SK-N-SH (cell line): ENCODE results near the gene LRP6. TPM values are rescaled to one million over a fixed set of nuclear protein-coding genes. Genes with fewer than 3 reads are reported as not detected.

ENCODE experiments used
- CTCF ChIA-PET: fragments of 300-600, 350-600 bp; formaldehyde crosslinking; extraction: SDS; loops from one replicate; lab custom pipeline; 2021; lab: Yijun Ruan, JAX
- POLR2A ChIA-PET: fragments of 350-600 bp; sonication (Branson Sonifier 250); formaldehyde crosslinking; extraction: SDS; loops from one replicate; lab custom pipeline; 2020; ENCODE audit warnings: antibody characterized with exemption, inconsistent platforms; lab: Yijun Ruan, JAX
- DNase-seq: peaks from one replicate; pipeline ENCODE4 v3.0.0; 2012
- H2AFZ ChIP-seq: fragments of 200-600 bp; sonication (generic); 2 replicates; pipeline ENCODE4 v1.8.1; 2016; ENCODE audit warnings: antibody characterized with exemption, mild to moderate bottlenecking, low read depth
- H3F3A ChIP-seq: fragments of 200-600 bp; sonication (generic); replicated peaks from 2 replicates; pipeline ENCODE3; 2016; ENCODE audit warnings: antibody characterized with exemption, mild to moderate bottlenecking; ENCODE audit not compliant: insufficient read depth
- H3K27ac ChIP-seq, 2 experiments: fragments of 200-500 bp in 1 of 2; fragments of 200-600 bp in 1 of 2; sonication (Bioruptor generic) in 1 of 2; sonication (generic), shearing (Covaris generic) in 1 of 2; 2 replicates each; pipeline versions ENCODE4 v1.5.1 to v1.6.1; 2014 to 2016; ENCODE audit warnings: low read depth in 2 of 2, inconsistent platforms in 1 of 2, low read length in 1 of 2, mild to moderate bottlenecking in 1 of 2, mixed read lengths in 1 of 2
- H3K27me3 ChIP-seq: fragments of 200-600 bp; sonication (generic), shearing (Covaris generic); 2 replicates; pipeline ENCODE4 v1.6.1; 2016; ENCODE audit warnings: mixed run types; ENCODE audit not compliant: insufficient read depth
- H3K36me3 ChIP-seq, 2 experiments: fragments of 200-500 bp in 1 of 2; fragments of 200-600 bp in 1 of 2; sonication (Bioruptor generic) in 1 of 2; sonication (generic) in 1 of 2; replicated peaks in 1 of 2; 2 replicates each; pipeline versions ENCODE3 to v1.5.1; 2014 to 2016; ENCODE audit warnings: low read length in 1 of 2, mild to moderate bottlenecking in 1 of 2; ENCODE audit not compliant: insufficient read depth in 2 of 2, control insufficient read depth in 1 of 2
- H3K4me1 ChIP-seq, 2 experiments: fragments of 200-500 bp in 1 of 2; fragments of 200-600 bp in 1 of 2; sonication (Bioruptor generic) in 1 of 2; sonication (generic), shearing (Covaris generic) in 1 of 2; 2 replicates each; pipeline versions ENCODE4 v1.5.1 to v1.6.1; 2014 to 2016; ENCODE audit warnings: low read depth in 1 of 2, low read length in 1 of 2, mixed run types in 1 of 2; ENCODE audit not compliant: insufficient read depth in 2 of 2, control insufficient read depth in 1 of 2
- H3K4me2 ChIP-seq: fragments of 200-600 bp; sonication (generic), shearing (Covaris generic); 2 replicates; pipeline ENCODE4 v1.6.1; 2017; ENCODE audit warnings: mixed run types
- H3K4me3 ChIP-seq, 2 experiments: fragments of 200-500 bp in 1 of 2; fragments of 200-600 bp in 1 of 2; sonication (Bioruptor generic) in 1 of 2; sonication (generic), shearing (Covaris generic) in 1 of 2; 2 replicates each; pipeline versions ENCODE4 v1.5.1 to v1.8.1; 2014 to 2016; ENCODE audit warnings: low read depth in 2 of 2, inconsistent platforms in 1 of 2, low read length in 1 of 2, mild to moderate bottlenecking in 1 of 2, mixed read lengths in 1 of 2, moderate library complexity in 1 of 2
- H3K79me2 ChIP-seq: fragments of 200-600 bp; sonication (generic); 2 replicates; pipeline ENCODE4 v1.8.1; 2017; ENCODE audit warnings: mild to moderate bottlenecking; ENCODE audit not compliant: insufficient read depth
- H3K9ac ChIP-seq: fragments of 200-600 bp; sonication (generic); 2 replicates; pipeline ENCODE4 v1.6.1; 2017; ENCODE audit warnings: mixed run types
- H3K9me2 ChIP-seq: fragments of 200-600 bp; sonication (generic); 2 replicates; pipeline ENCODE4 v1.6.1; 2017; ENCODE audit warnings: mixed run types
- H3K9me3 ChIP-seq: fragments of 200-600 bp; sonication (generic); 2 replicates; pipeline ENCODE4 v1.6.1; 2017; ENCODE audit warnings: mixed run types, mild to moderate bottlenecking, moderate library complexity
- H4K20me1 ChIP-seq: fragments of 200-600 bp; sonication (generic); 2 replicates; pipeline ENCODE4 v1.6.1; 2017; ENCODE audit warnings: mild to moderate bottlenecking, mixed run types; ENCODE audit not compliant: insufficient read depth
- CHD2 ChIP-seq: fragments of 150-350 bp; IDR thresholded peaks from 2 replicates; pipeline ENCODE4 v1.6.1; 2018; ENCODE audit warnings: low read length; ENCODE audit not compliant: partially characterized antibody
- EZH2phosphoT487 ChIP-seq: fragments of 200-600 bp; sonication (generic); IDR thresholded peaks from 2 replicates; pipeline ENCODE4 v1.6.1; 2017; ENCODE audit warnings: low read depth, mixed run types, mild to moderate bottlenecking, antibody characterized with exemption, moderate library complexity, borderline replicate concordance
- FOXM1 ChIP-seq: IDR thresholded peaks from 2 replicates; pipeline ENCODE4 v1.4.0; 2012; ENCODE audit warnings: low read depth, mild to moderate bottlenecking
- GABPA ChIP-seq: IDR thresholded peaks from 2 replicates; pipeline ENCODE4 v1.4.0; 2012; ENCODE audit warnings: low read depth, mild to moderate bottlenecking
- IRF3 ChIP-seq: fragments of 150-350 bp; IDR thresholded peaks from 2 replicates; pipeline ENCODE4 v1.6.1; 2016; ENCODE audit warnings: mild to moderate bottlenecking, low read depth, low read length
- JUND ChIP-seq: IDR thresholded peaks from 2 replicates; pipeline ENCODE4 v1.4.0; 2012
- MXI1 ChIP-seq: IDR thresholded peaks from 2 replicates; pipeline ENCODE4 v1.6.1; 2012; ENCODE audit warnings: mild to moderate bottlenecking, low read depth, low read length, improper control_type of control experiment
- POLR2AphosphoS5 ChIP-seq: IDR thresholded peaks from 2 replicates; pipeline ENCODE4 v1.6.1; 2012; ENCODE audit warnings: low read depth, low read length
- RCOR1 ChIP-seq: fragments of 150-350 bp; IDR thresholded peaks from 2 replicates; pipeline ENCODE4 v1.6.1; 2017; ENCODE audit warnings: antibody characterized with exemption, low read length
- RFX5 ChIP-seq: IDR thresholded peaks from 2 replicates; pipeline ENCODE4 v1.6.1; 2012; ENCODE audit warnings: mild to moderate bottlenecking, improper control_type of control experiment, low read length
- SMC3 ChIP-seq: IDR thresholded peaks from 2 replicates; pipeline ENCODE4 v1.6.1; 2012; ENCODE audit warnings: low read depth, low read length, improper control_type of control experiment
- TAF1 ChIP-seq: IDR thresholded peaks from 2 replicates; pipeline ENCODE4 v1.6.1; 2012; ENCODE audit warnings: low read depth, mild to moderate bottlenecking, low read length, moderate library complexity, borderline replicate concordance
- TEAD4 ChIP-seq: IDR thresholded peaks from 2 replicates; pipeline ENCODE4 v1.4.0; 2012; ENCODE audit warnings: mild to moderate bottlenecking, borderline replicate concordance; ENCODE audit not compliant: insufficient read depth
- USF2 ChIP-seq: fragments of 150-350 bp; IDR thresholded peaks from 2 replicates; pipeline ENCODE4 v1.6.1; 2017; ENCODE audit warnings: antibody characterized with exemption, low read length, low read depth, borderline replicate concordance
- ZBTB33 ChIP-seq: IDR thresholded peaks from 2 replicates; pipeline ENCODE4 v1.4.0; 2012; ENCODE audit warnings: low read depth, borderline replicate concordance
- WGBS: methylation state at CpG from one replicate; pipeline ENCODE4 v1.1.6; 2017; ENCODE audit warnings: low lambda C conversion rate; 5-methylcytosine and 5-hydroxymethylcytosine counted together
- polyA plus RNA-seq, 3 experiments: library from polyadenylated mRNA; depleted of rRNA; stranded (reverse); fragments of >200 nt; gene quantifications; 2 replicates each; pipeline ENCODE4 v1.2.3, GENCODE V29; 2012

The LRP6 gene
- polyA plus RNA-seq, 1 of the 3 experiments (the other 2 are of a cell fraction) = 13.7 TPM

- Histone ChIP-seq H3K9ac (no peak overlapping the region), H3K9me2 (no peaks in the 10 kb centered on the region)
- TF ChIP-seq TAF1 = no peak
- no peak for TF ChIP-seq USF2
- no peak for TF ChIP-seq GABPA
- no peak for TF ChIP-seq JUND
- TF ChIP-seq TEAD4 = no peak
- TF ChIP-seq MXI1 = no peak
- TF ChIP-seq IRF3 = no peak
- no peak for TF ChIP-seq CHD2
- TF ChIP-seq ZBTB33 = no peak
- TF ChIP-seq EZH2phosphoT487 = no peak
- no peak for TF ChIP-seq RCOR1
- TF ChIP-seq RFX5 = no peak
- TF ChIP-seq POLR2AphosphoS5 = no peak
- no peak for TF ChIP-seq FOXM1
- no peak for TF ChIP-seq SMC3
- TF ChIP-seq, all 33 proteins: peak for 0
- POLR2A ChIA-PET = no interaction called here
- H3K4me1 ChIP-seq = no peaks in the 10 kb centered on the region; a peak in 1 of 4 replicates
- H3K9me3 ChIP-seq = no peaks in the 10 kb centered on the region
- H3K4me2 ChIP-seq = no peak overlapping the region
- CTCF ChIA-PET = no interaction called here
- no peak for DNase-seq
- H3K4me3 ChIP-seq = no peak overlapping the region
- H3K36me3 ChIP-seq = peaks cover 42 to 47% of the 10 kb centered on the region in 2 experiments
- H3F3A ChIP-seq = no peaks in the 10 kb centered on the region
- H3K79me2 ChIP-seq = no peaks in the 10 kb centered on the region
- no peak overlapping the region for H2AFZ ChIP-seq
- WGBS = 98% methylated on average over 3 of the region's 3 CpGs
- H3K27me3 ChIP-seq = no peaks in the 10 kb centered on the region
- no peaks in the 10 kb centered on the region for H4K20me1 ChIP-seq
- no peak overlapping the region for H3K27ac ChIP-seq
Observed at GRCh38 chr12:12133259-12133658, 133.6 kb downstream of the LRP6 start.
